Left ventricle myocardium superior (tissue), 1 donor: ENCODE results near the gene XPC. TPM values are rescaled to one million over a fixed set of nuclear protein-coding genes. Genes with fewer than 3 reads are reported as not detected.
A peak's percentile ranks its signal among the peaks of the same experiment; 100 is the strongest.

Source experiments
- ATAC-seq: fragments of 200-7000 bp; cut with Tn5 transposase; one replicate; pipeline ENCODE4 v1.9.1; 2020; ENCODE audit warnings: mild to moderate bottlenecking, moderate library complexity
- DNase-seq: peaks from one replicate; pipeline ENCODE4 v3.0.0-alpha.2; 2020
- intact Hi-C: fragments of 100-400 bp; cut with micrococcal nuclease; formaldehyde crosslinking; loops from one replicate; pipeline ENCODE4 v1.11.0; 2022
- total RNA-seq: library from RNA; stranded (reverse); fragmentation: NEBNext Ultra II Directional; extraction: Animal tissue kit (Norgen Biotek cat#: 25700); gene quantifications from one replicate; pipeline ENCODE4 v1.2.1, GENCODE V29; 2021
- donor health status: DM: no; HTN: yes; CAD: no; lungs with severe emphysema.

XPC gene
- total RNA-seq, 1 donor from 2014 or later = 7.9 TPM

- DNase-seq = no peak
- intact Hi-C loops = no loop called here
Observed at GRCh38 chr3:14179114-14179465, 689 bp upstream of the XPC start.

GRCh38 chr3:14177580-14178246 lies 688 bp downstream of the XPC start:
- DNase-seq (no peak), ATAC-seq (peak; percentile 56)
- intact Hi-C loops = no loop called here

More at GRCh38 chr3:14179114-14179465, 689 bp upstream of the XPC start:
- no peak for ATAC-seq

GRCh38 chr3:14175383-14176037 lies 2.9 kb downstream of the XPC start:
- ATAC-seq = no peak
- intact Hi-C loops = no loop called here
- DNase-seq = no peak

GRCh38 chr3:14174483-14174882 lies 3.9 kb downstream of the XPC start:
- intact Hi-C loops = no loop called here
- no peak for ATAC-seq
- DNase-seq = no peak

- ATAC-seq = no peak
- DNase-seq = no peak
- intact Hi-C loops = no loop called here
Observed at GRCh38 chr3:14172496-14172895, 5.9 kb downstream of the XPC start.

GRCh38 chr3:14170531-14171159 lies 7.8 kb downstream of the XPC start:
- DNase-seq (no peak), ATAC-seq (no peak)
- intact Hi-C loops = no loop called here

GRCh38 chr3:14169871-14170270 lies 8.5 kb downstream of the XPC start:
- intact Hi-C loops = no loop called here
- no peak for ATAC-seq
- no peak for DNase-seq

GRCh38 chr3:14169435-14169834 lies 9.0 kb downstream of the XPC start:
- ATAC-seq (no peak), DNase-seq (no peak)
- intact Hi-C loops = no loop called here

GRCh38 chr3:14166877-14167603 lies 11.4 kb downstream of the XPC start:
- intact Hi-C loops = no loop called here
- ATAC-seq (no peak), DNase-seq (no peak)

- intact Hi-C loops = no loop called here
- ATAC-seq (no peak), DNase-seq (no peak)
Observed at GRCh38 chr3:14162178-14162577, 16.2 kb downstream of the XPC start.

GRCh38 chr3:14161282-14161681 lies 17.1 kb downstream of the XPC start:
- intact Hi-C loops = no loop called here
- ATAC-seq (no peak), DNase-seq (no peak)

GRCh38 chr3:14159426-14159825 lies 19.0 kb downstream of the XPC start:
- ATAC-seq = no peak
- DNase-seq = no peak
- intact Hi-C loops = no loop called here

GRCh38 chr3:14158370-14158769 lies 20.0 kb downstream of the XPC start:
- ATAC-seq (no peak), DNase-seq (no peak)
- intact Hi-C loops = no loop called here

- intact Hi-C loops = no loop called here
- DNase-seq = no peak
- no peak for ATAC-seq
Observed at GRCh38 chr3:14157951-14158350, 20.4 kb downstream of the XPC start.

GRCh38 chr3:14156843-14157561 lies 21.4 kb downstream of the XPC start:
- no peak for ATAC-seq
- DNase-seq = no peak
- intact Hi-C loops = no loop called here

- ATAC-seq = no peak
- intact Hi-C loops = no loop called here
- no peak for DNase-seq
Observed at GRCh38 chr3:14156201-14156600, 22.2 kb downstream of the XPC start.

- ATAC-seq = no peak
- no peak for DNase-seq
- intact Hi-C loops = no loop called here
Observed at GRCh38 chr3:14154895-14155440, 23.4 kb downstream of the XPC start.

GRCh38 chr3:14154276-14154675 lies 24.1 kb downstream of the XPC start:
- ATAC-seq (no peak), DNase-seq (no peak)
- intact Hi-C loops = no loop called here

GRCh38 chr3:14153663-14154062 lies 24.7 kb downstream of the XPC start:
- DNase-seq (no peak), ATAC-seq (no peak)

More at GRCh38 chr3:14153663-14154062, 24.7 kb downstream of the XPC start:
- intact Hi-C loops = no loop called here
